Adipocyte (in vitro differentiated cells): ENCODE data around the gene BLOC1S1.

Experiments used
- DNase-seq: peaks from one replicate; pipeline ENCODE4 v3.0.0-alpha.2; 2015; ENCODE audit warnings: low read depth
- H3K27me3 ChIP-seq: replicated peaks from 2 replicates; pipeline ENCODE4 v1.7.0; 2013; ENCODE audit warnings: mild to moderate bottlenecking, low read length, moderate library complexity; ENCODE audit not compliant: control insufficient read depth, insufficient read depth
- H3K36me3 ChIP-seq: 2 replicates; pipeline ENCODE4 v1.7.0; 2013; ENCODE audit warnings: low read length, mild to moderate bottlenecking, moderate library complexity; ENCODE audit not compliant: control insufficient read depth, insufficient read depth, severe bottlenecking
- H3K4me1 ChIP-seq: 2 replicates; pipeline ENCODE4 v1.7.0; 2013; ENCODE audit warnings: mild to moderate bottlenecking, low read length, moderate library complexity; ENCODE audit not compliant: control insufficient read depth, insufficient read depth
- H3K4me3 ChIP-seq: 2 replicates; pipeline ENCODE4 v1.7.0; 2013; ENCODE audit warnings: mild to moderate bottlenecking, low read length, moderate library complexity
- H3K9ac ChIP-seq: 2 replicates; pipeline ENCODE4 v1.7.0; 2013; ENCODE audit warnings: mild to moderate bottlenecking, low read length, moderate library complexity
- H3K9me3 ChIP-seq: 2 replicates; pipeline ENCODE4 v1.7.0; 2013; ENCODE audit warnings: mild to moderate bottlenecking, low read length, moderate library complexity; ENCODE audit not compliant: control insufficient read depth

The BLOC1S1 gene

GRCh38 chr12:55715833-55716581, at the start of gene BLOC1S1:
Gene BLOC1S1, plus strand, starts transcription at chr12:55716046. Its CDS starts 6 bp downstream, at chr12:55716052.
- DNase-seq: peak; percentile 94
- Histone ChIP-seq H3K27me3 (no peaks in the 10 kb centered on the region), H3K4me1 (peaks cover 79% of the 10 kb centered on the region), H3K36me3 (no peaks in the 10 kb centered on the region), H3K9ac (peak within 1 kb of the TSS; percentile 89), H3K4me3 (peak within 1 kb of the TSS; percentile 84), H3K9me3 (no peaks in the 10 kb centered on the region)

GRCh38 chr12:55666508-55666907, 49.3 kb upstream of the BLOC1S1 start:
- Histone ChIP-seq H3K27me3 (no peaks in the 10 kb centered on the region), H3K36me3 (no peaks in the 10 kb centered on the region), H3K9ac (no peak overlapping the region), H3K9me3 (no peaks in the 10 kb centered on the region), H3K4me1 (peaks cover 4% of the 10 kb centered on the region), H3K4me3 (no peak overlapping the region)
- DNase-seq: no peak

- Histone ChIP-seq H3K36me3 (no peaks in the 10 kb centered on the region), H3K4me3 (no peak overlapping the region), H3K9me3 (no peaks in the 10 kb centered on the region), H3K9ac (no peak overlapping the region), H3K4me1 (peaks cover 4% of the 10 kb centered on the region), H3K27me3 (no peaks in the 10 kb centered on the region)
- DNase-seq: no peak
These were observed 45.6 kb upstream of the BLOC1S1 start for GRCh38 chr12:55670276-55670675.

- no peak for DNase-seq
- no peak overlapping the region for H3K4me3 ChIP-seq
- no peak overlapping the region for H3K9ac ChIP-seq
- no peaks in the 10 kb centered on the region for H3K36me3 ChIP-seq
- peaks cover 4% of the 10 kb centered on the region for H3K4me1 ChIP-seq
- no peaks in the 10 kb centered on the region for H3K27me3 ChIP-seq
- no peaks in the 10 kb centered on the region for H3K9me3 ChIP-seq
These were observed 44.1 kb upstream of the BLOC1S1 start for GRCh38 chr12:55671746-55672145.

GRCh38 chr12:55673638-55674037, 42.2 kb upstream of the BLOC1S1 start:
- H3K36me3 ChIP-seq: no peaks in the 10 kb centered on the region
- H3K9ac ChIP-seq: no peak overlapping the region
- no peaks in the 10 kb centered on the region for H3K9me3 ChIP-seq
- H3K4me1 ChIP-seq: peaks cover 4% of the 10 kb centered on the region
- DNase-seq: no peak
- no peaks in the 10 kb centered on the region for H3K27me3 ChIP-seq
- no peak overlapping the region for H3K4me3 ChIP-seq

- Histone ChIP-seq H3K9me3 (no peaks in the 10 kb centered on the region), H3K36me3 (no peaks in the 10 kb centered on the region), H3K27me3 (no peaks in the 10 kb centered on the region), H3K4me3 (no peak overlapping the region), H3K4me1 (no peaks in the 10 kb centered on the region), H3K9ac (no peak overlapping the region)
- no peak for DNase-seq
These were observed 40.2 kb upstream of the BLOC1S1 start for GRCh38 chr12:55675666-55676065.

- no peak for DNase-seq
- Histone ChIP-seq H3K4me1 (peaks cover 6% of the 10 kb centered on the region), H3K36me3 (no peaks in the 10 kb centered on the region)
These were observed 39.1 kb upstream of the BLOC1S1 start for GRCh38 chr12:55676707-55677106.

GRCh38 chr12:55679691-55680090, 36.2 kb upstream of the BLOC1S1 start:
- H3K9ac ChIP-seq: no peak overlapping the region
- H3K9me3 ChIP-seq: no peaks in the 10 kb centered on the region
- H3K27me3 ChIP-seq: no peaks in the 10 kb centered on the region
- DNase-seq: no peak
- peaks cover 14% of the 10 kb centered on the region for H3K4me1 ChIP-seq
- no peak overlapping the region for H3K4me3 ChIP-seq
- H3K36me3 ChIP-seq: peaks cover 5% of the 10 kb centered on the region

More at GRCh38 chr12:55676707-55677106, 39.1 kb upstream of the BLOC1S1 start:
- Histone ChIP-seq H3K9me3 (no peaks in the 10 kb centered on the region), H3K9ac (no peak overlapping the region), H3K27me3 (no peaks in the 10 kb centered on the region), H3K4me3 (no peak overlapping the region)

- H3K9ac ChIP-seq: peak overlapping the region; percentile 52
- peaks cover 14% of the 10 kb centered on the region for H3K4me1 ChIP-seq
- H3K9me3 ChIP-seq: no peaks in the 10 kb centered on the region
- no peaks in the 10 kb centered on the region for H3K27me3 ChIP-seq
- DNase-seq: peak; percentile 49
- H3K4me3 ChIP-seq: peak overlapping the region; percentile 57
- peaks cover 22% of the 10 kb centered on the region for H3K36me3 ChIP-seq
These were observed 34.4 kb upstream of the BLOC1S1 start for GRCh38 chr12:55681142-55682077.

- no peak for DNase-seq
- no peaks in the 10 kb centered on the region for H3K9me3 ChIP-seq
- peaks cover 29% of the 10 kb centered on the region for H3K36me3 ChIP-seq
- H3K9ac ChIP-seq: peak overlapping the region; percentile 52
- H3K4me1 ChIP-seq: peaks cover 14% of the 10 kb centered on the region
- peak overlapping the region; percentile 57 for H3K4me3 ChIP-seq
- no peaks in the 10 kb centered on the region for H3K27me3 ChIP-seq
These were observed 33.6 kb upstream of the BLOC1S1 start for GRCh38 chr12:55682087-55682796.

- Histone ChIP-seq H3K4me3 (no peak overlapping the region), H3K27me3 (no peaks in the 10 kb centered on the region), H3K9ac (no peak overlapping the region), H3K9me3 (no peaks in the 10 kb centered on the region), H3K4me1 (peaks cover 14% of the 10 kb centered on the region), H3K36me3 (peaks cover 41% of the 10 kb centered on the region)
- no peak for DNase-seq
These were observed 32.2 kb upstream of the BLOC1S1 start for GRCh38 chr12:55683676-55684075.
